Gastroesophageal sphincter (tissue), 3 donors: ENCODE measurements around the gene LRRK2.

Source experiments
- EP300 ChIP-seq: sonication (generic); formaldehyde crosslinking; IDR thresholded peaks from one replicate; pipeline ENCODE4 v1.6.1; 2017; ENCODE audit warnings: antibody characterized with exemption, mild to moderate bottlenecking
- POLR2A ChIP-seq, 2 donors: fragments of 450-650 bp; IDR thresholded peaks; one replicate each; pipeline ENCODE4 v1.6.1; 2017; ENCODE audit warnings: antibody characterized with exemption in 2 of 2, mild to moderate bottlenecking in 2 of 2, moderate library complexity in 1 of 2
- POLR2AphosphoS5 ChIP-seq: sonication (generic); formaldehyde crosslinking; IDR thresholded peaks from one replicate; pipeline ENCODE4 v1.6.1; 2017; ENCODE audit warnings: antibody characterized with exemption
- TF ChIP-seq, protein P1 (sequence below), 4 experiments: fragments of 200-600 bp in 2 of 4; fragments of 450-650 bp in 2 of 4; sonication (generic) in 1 of 4; IDR thresholded peaks; one replicate each; pipeline ENCODE4 v1.5.1; 2017 to 2019; ENCODE audit warnings: antibody characterized with exemption in 4 of 4, mild to moderate bottlenecking in 2 of 4, moderate library complexity in 2 of 4

DNA sequence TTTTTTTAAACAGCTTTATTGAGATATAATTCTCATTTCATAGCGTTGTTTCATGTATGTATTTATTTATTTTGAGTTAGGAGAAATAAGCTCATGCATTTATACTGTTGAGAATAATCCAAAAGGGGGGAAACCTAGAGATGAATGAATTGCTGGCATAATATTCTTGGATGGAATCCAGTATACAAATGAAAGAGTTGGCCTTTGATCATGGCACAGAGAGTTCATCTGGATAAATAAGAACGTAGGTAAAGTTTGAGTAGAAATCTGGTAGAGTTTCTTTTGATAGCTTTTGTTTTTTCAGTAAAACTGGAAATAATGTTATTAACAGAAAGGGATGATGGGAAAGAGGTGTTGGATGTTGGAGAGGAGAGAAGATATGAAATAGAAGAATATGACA lies 166.2 kb downstream of the LRRK2 start:
- TF ChIP-seq POLR2A (IDR thresholded peaks at IDR 0.05) (no peak), POLR2AphosphoS5 (no peak), EP300 (no peak)
- TF ChIP-seq, protein P1, sequence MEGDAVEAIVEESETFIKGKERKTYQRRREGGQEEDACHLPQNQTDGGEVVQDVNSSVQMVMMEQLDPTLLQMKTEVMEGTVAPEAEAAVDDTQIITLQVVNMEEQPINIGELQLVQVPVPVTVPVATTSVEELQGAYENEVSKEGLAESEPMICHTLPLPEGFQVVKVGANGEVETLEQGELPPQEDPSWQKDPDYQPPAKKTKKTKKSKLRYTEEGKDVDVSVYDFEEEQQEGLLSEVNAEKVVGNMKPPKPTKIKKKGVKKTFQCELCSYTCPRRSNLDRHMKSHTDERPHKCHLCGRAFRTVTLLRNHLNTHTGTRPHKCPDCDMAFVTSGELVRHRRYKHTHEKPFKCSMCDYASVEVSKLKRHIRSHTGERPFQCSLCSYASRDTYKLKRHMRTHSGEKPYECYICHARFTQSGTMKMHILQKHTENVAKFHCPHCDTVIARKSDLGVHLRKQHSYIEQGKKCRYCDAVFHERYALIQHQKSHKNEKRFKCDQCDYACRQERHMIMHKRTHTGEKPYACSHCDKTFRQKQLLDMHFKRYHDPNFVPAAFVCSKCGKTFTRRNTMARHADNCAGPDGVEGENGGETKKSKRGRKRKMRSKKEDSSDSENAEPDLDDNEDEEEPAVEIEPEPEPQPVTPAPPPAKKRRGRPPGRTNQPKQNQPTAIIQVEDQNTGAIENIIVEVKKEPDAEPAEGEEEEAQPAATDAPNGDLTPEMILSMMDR (IDR thresholded peaks at IDR 0.05) = no peak
